K562 (cell line): ENCODE data around the gene PTPN1. TPM values are rescaled to one million over a fixed set of nuclear protein-coding genes. Genes with fewer than 3 reads are reported as not detected.

Experiments used
- BACH1 ChIP-seq: fragments of 200-800 bp; sonication (Bioruptor generic); IDR thresholded peaks from 2 replicates; pipeline ENCODE4 v1.6.1; 2016; ENCODE audit warnings: missing genetic modification characterization, missing compliant biosample characterization
- BRCA1 ChIP-seq, 2 experiments: fragments of 450-650 bp in 1 of 2; sonication (generic) in 1 of 2; formaldehyde crosslinking in 1 of 2; IDR thresholded peaks; 2 replicates each; pipeline versions ENCODE4 v1.5.0 to v1.6.1; 2017 to 2020; ENCODE audit warnings: mild to moderate bottlenecking in 1 of 2, missing genetic modification reagents in 1 of 2
- ETV6 ChIP-seq, 3 experiments: fragments of 150-350 bp in 1 of 3; sonication (generic) in 1 of 3; formaldehyde crosslinking in 1 of 3; IDR thresholded peaks; 2 replicates each; pipeline versions ENCODE4 v1.6.1 to v1.8.0; 2014 to 2022; ENCODE audit warnings: borderline replicate concordance in 2 of 3, low read depth in 2 of 3, antibody characterized with exemption in 1 of 3, low read length in 1 of 3, mild to moderate bottlenecking in 1 of 3, missing genetic modification reagents in 1 of 3
- KLF10 ChIP-seq: fragments of 250-450 bp; sonication (Bioruptor Pico); IDR thresholded peaks from 2 replicates; pipeline ENCODE4 v1.6.1; 2021; ENCODE audit warnings: matching md5 sums
- MCM7 ChIP-seq, 2 experiments: fragments of 450-650 bp; IDR thresholded peaks; 2 replicates each; pipeline ENCODE4 v1.6.1; 2016 to 2018
- SMAD1 ChIP-seq: fragments of 150-350 bp; IDR thresholded peaks from 2 replicates; pipeline ENCODE4 v1.6.1; 2014; ENCODE audit warnings: low read length, low read depth; ENCODE audit not compliant: partially characterized antibody
- SMARCA4 ChIP-seq: fragments of 450-650 bp; IDR thresholded peaks from 2 replicates; pipeline ENCODE4 v1.6.1; 2016
- SMC3 ChIP-seq: conservative IDR thresholded peaks from 2 replicates; pipeline ENCODE4 v1.6.1; 2011; ENCODE audit warnings: low read depth, low read length, improper control_type of control experiment; ENCODE audit not compliant: insufficient read depth
- TEAD1 ChIP-seq, 2 experiments: fragments of 450-650 bp in 1 of 2; sonication (generic) in 1 of 2; formaldehyde crosslinking; IDR thresholded peaks; 2 replicates each; pipeline versions ENCODE4 v1.4.0 to v1.8.0; 2020 to 2022; ENCODE audit warnings: mild to moderate bottlenecking in 2 of 2, missing genetic modification reagents in 1 of 2
- U2AF2 ChIP-seq: fragments of 200-400 bp; formaldehyde crosslinking; optimal IDR thresholded peaks from 2 replicates; pipeline ENCODE3; 2017; ENCODE audit warnings: low read depth, mild to moderate bottlenecking, low read length
- ZKSCAN3 ChIP-seq: fragments of 250-450 bp; sonication (Bioruptor Pico); IDR thresholded peaks from 2 replicates; pipeline ENCODE4 v1.4.0; 2020
- ZNF165 ChIP-seq: fragments of 250-450 bp; sonication (Bioruptor Pico); IDR thresholded peaks from 2 replicates; pipeline ENCODE4 v1.4.0; 2020; ENCODE audit warnings: borderline replicate concordance
- ZNF408 ChIP-seq: fragments of 250-450 bp; sonication (Bioruptor Pico); IDR thresholded peaks from 2 replicates; pipeline ENCODE4 v1.4.0; 2020; ENCODE audit warnings: low read depth, mild to moderate bottlenecking, moderate library complexity
- ZNF444 ChIP-seq: fragments of 250-450 bp; sonication (Bioruptor Pico); IDR thresholded peaks from 2 replicates; pipeline ENCODE4 v1.4.0; 2020; ENCODE audit warnings: mild to moderate bottlenecking, moderate library complexity
- polyA plus RNA-seq, 8 experiments: library from polyadenylated mRNA; depleted of rRNA in 4 of 8; stranded (reverse) in 5 of 8; unstranded in 3 of 8; fragments of >200 nt; fragmentation: Nextera tagmentation in 2 of 8; fragmentation: Illumina TruSeq in 1 of 8; extraction: Ambion mirVana in 2 of 8; extraction: Trizol in 1 of 8; gene quantifications; 2 replicates each; pipeline versions ENCODE4 v1.2.1 to v1.2.3, GENCODE V29; 2011 to 2014; ENCODE audit warnings: inconsistent platforms in 1 of 8, missing spikeins in 1 of 8
- total RNA-seq, 7 experiments: library from RNA; depleted of rRNA in 6 of 7; stranded (reverse); fragments of >200 nt in 6 of 7; fragmentation: Illumina TruSeq in 2 of 7; extraction: Trizol in 2 of 7; gene quantifications; 2 replicates each; pipeline versions ENCODE4 v1.2.1 to v1.2.3, GENCODE V29; 2011 to 2021; ENCODE audit warnings: low replicate concordance in 1 of 7
- TF ChIP-seq, protein P1 (sequence below), 2 experiments: fragments of 150-350 bp in 1 of 2; IDR thresholded peaks; 2 replicates each; pipeline ENCODE4 v1.6.1; 2012 to 2016; ENCODE audit warnings: low read depth in 2 of 2, low read length in 2 of 2, mild to moderate bottlenecking in 1 of 2, moderate library complexity in 1 of 2
- TF ChIP-seq, protein P2 (sequence below): sonication (generic); formaldehyde crosslinking; IDR thresholded peaks from 2 replicates; pipeline ENCODE4 v1.8.0; 2022; ENCODE audit warnings: mild to moderate bottlenecking, low read depth, missing genetic modification reagents
- TF ChIP-seq, protein P3 (sequence below): fragments of 450-650 bp; IDR thresholded peaks from 2 replicates; pipeline ENCODE4 v1.6.1; 2017; ENCODE audit warnings: antibody characterized with exemption, mild to moderate bottlenecking
- TF ChIP-seq, protein P4 (sequence below): sonication (generic); formaldehyde crosslinking; IDR thresholded peaks from 2 replicates; pipeline ENCODE4 v1.5.0; 2020; ENCODE audit warnings: missing genetic modification reagents

The PTPN1 gene
- total and polyA plus RNA-seq, 9 of the 15 experiments (the other 6 are each of a cell fraction or from before 2014, with no cell fraction given) = 11.0 to 85.3 (median 54.0) TPM

DNA sequence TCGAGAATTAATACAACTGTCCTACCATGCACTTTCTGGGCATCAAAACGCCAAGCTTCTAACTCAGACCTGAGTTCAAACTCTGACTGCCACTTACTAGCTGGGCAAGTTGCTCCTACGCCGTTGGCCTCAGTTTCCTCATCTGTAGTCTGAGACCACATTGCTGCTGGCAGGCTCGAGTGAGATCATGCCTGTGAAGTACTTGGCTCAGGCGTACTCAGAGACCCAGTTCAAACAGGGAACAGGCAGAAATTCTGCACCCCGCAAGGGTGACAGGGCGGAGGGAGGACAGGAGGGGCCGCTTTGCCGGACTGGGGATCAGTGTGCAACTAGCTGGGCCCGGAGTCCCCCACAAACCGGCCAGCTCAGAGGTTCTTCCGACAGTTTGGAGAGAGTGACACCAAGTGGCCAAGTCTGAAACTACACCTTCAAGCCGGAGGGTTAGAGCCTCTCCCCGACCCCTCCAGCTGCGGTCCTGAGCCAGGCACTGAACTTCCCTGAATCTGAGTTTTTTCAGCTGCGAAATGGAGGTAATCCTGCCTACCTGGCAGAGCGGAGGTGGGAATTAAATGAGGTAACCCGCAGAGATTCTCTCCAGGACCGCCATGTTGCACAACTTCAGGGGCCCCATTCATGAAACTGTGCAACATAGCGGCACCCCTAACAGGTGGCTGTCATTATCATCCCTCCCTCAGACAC is 46.0 kb upstream of the PTPN1 start (continued):
- TF ChIP-seq SMC3 = peak; percentile 78
- no peak for TF ChIP-seq SMAD1
- TF ChIP-seq SMARCA4 = no peak
- TF ChIP-seq, protein P1, sequence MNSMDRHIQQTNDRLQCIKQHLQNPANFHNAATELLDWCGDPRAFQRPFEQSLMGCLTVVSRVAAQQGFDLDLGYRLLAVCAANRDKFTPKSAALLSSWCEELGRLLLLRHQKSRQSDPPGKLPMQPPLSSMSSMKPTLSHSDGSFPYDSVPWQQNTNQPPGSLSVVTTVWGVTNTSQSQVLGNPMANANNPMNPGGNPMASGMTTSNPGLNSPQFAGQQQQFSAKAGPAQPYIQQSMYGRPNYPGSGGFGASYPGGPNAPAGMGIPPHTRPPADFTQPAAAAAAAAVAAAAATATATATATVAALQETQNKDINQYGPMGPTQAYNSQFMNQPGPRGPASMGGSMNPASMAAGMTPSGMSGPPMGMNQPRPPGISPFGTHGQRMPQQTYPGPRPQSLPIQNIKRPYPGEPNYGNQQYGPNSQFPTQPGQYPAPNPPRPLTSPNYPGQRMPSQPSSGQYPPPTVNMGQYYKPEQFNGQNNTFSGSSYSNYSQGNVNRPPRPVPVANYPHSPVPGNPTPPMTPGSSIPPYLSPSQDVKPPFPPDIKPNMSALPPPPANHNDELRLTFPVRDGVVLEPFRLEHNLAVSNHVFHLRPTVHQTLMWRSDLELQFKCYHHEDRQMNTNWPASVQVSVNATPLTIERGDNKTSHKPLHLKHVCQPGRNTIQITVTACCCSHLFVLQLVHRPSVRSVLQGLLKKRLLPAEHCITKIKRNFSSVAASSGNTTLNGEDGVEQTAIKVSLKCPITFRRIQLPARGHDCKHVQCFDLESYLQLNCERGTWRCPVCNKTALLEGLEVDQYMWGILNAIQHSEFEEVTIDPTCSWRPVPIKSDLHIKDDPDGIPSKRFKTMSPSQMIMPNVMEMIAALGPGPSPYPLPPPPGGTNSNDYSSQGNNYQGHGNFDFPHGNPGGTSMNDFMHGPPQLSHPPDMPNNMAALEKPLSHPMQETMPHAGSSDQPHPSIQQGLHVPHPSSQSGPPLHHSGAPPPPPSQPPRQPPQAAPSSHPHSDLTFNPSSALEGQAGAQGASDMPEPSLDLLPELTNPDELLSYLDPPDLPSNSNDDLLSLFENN (IDR thresholded peaks at IDR 0.05; ENCODE audit: low read depth in 2 of 2, low read length in 2 of 2) = no peak
- no peak for TF ChIP-seq KLF10 (CRISPR knock-in tag)
- TF ChIP-seq, protein P2, sequence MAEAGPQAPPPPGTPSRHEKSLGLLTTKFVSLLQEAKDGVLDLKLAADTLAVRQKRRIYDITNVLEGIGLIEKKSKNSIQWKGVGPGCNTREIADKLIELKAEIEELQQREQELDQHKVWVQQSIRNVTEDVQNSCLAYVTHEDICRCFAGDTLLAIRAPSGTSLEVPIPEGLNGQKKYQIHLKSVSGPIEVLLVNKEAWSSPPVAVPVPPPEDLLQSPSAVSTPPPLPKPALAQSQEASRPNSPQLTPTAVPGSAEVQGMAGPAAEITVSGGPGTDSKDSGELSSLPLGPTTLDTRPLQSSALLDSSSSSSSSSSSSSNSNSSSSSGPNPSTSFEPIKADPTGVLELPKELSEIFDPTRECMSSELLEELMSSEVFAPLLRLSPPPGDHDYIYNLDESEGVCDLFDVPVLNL = no peak
- TF ChIP-seq BRCA1 (IDR thresholded peaks at IDR 0.05) = no peak
- TF ChIP-seq BRCA1 (CRISPR knock-in tag; IDR thresholded peaks at IDR 0.05) = no peak
- no peak; a peak in 1 of 4 replicates for TF ChIP-seq TEAD1 (CRISPR knock-in tag; IDR thresholded peaks at IDR 0.05)
- no peak for TF ChIP-seq ZKSCAN3 (CRISPR knock-in tag)
- TF ChIP-seq, protein P3, sequence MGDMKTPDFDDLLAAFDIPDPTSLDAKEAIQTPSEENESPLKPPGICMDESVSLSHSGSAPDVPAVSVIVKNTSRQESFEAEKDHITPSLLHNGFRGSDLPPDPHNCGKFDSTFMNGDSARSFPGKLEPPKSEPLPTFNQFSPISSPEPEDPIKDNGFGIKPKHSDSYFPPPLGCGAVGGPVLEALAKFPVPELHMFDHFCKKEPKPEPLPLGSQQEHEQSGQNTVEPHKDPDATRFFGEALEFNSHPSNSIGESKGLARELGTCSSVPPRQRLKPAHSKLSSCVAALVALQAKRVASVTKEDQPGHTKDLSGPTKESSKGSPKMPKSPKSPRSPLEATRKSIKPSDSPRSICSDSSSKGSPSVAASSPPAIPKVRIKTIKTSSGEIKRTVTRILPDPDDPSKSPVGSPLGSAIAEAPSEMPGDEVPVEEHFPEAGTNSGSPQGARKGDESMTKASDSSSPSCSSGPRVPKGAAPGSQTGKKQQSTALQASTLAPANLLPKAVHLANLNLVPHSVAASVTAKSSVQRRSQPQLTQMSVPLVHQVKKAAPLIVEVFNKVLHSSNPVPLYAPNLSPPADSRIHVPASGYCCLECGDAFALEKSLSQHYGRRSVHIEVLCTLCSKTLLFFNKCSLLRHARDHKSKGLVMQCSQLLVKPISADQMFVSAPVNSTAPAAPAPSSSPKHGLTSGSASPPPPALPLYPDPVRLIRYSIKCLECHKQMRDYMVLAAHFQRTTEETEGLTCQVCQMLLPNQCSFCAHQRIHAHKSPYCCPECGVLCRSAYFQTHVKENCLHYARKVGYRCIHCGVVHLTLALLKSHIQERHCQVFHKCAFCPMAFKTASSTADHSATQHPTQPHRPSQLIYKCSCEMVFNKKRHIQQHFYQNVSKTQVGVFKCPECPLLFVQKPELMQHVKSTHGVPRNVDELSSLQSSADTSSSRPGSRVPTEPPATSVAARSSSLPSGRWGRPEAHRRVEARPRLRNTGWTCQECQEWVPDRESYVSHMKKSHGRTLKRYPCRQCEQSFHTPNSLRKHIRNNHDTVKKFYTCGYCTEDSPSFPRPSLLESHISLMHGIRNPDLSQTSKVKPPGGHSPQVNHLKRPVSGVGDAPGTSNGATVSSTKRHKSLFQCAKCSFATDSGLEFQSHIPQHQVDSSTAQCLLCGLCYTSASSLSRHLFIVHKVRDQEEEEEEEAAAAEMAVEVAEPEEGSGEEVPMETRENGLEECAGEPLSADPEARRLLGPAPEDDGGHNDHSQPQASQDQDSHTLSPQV = no peak
- TF ChIP-seq U2AF2 = no peak
- TF ChIP-seq MCM7 (IDR thresholded peaks at IDR 0.05) = no peak
- TF ChIP-seq, protein P4, sequence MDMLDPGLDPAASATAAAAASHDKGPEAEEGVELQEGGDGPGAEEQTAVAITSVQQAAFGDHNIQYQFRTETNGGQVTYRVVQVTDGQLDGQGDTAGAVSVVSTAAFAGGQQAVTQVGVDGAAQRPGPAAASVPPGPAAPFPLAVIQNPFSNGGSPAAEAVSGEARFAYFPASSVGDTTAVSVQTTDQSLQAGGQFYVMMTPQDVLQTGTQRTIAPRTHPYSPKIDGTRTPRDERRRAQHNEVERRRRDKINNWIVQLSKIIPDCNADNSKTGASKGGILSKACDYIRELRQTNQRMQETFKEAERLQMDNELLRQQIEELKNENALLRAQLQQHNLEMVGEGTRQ (CRISPR knock-in tag) = no peak
- TF ChIP-seq ZNF408 (CRISPR knock-in tag) = no peak
- TF ChIP-seq ETV6 (IDR thresholded peaks at IDR 0.05; ENCODE audit: borderline replicate concordance in 1 of 2, low read depth in 2 of 2, low read length in 1 of 2) = no peak
- no peak for TF ChIP-seq ETV6 (CRISPR knock-in tag; IDR thresholded peaks at IDR 0.05; ENCODE audit: borderline replicate concordance)
- TF ChIP-seq ZNF165 (CRISPR knock-in tag) = no peak
- no peak for TF ChIP-seq BACH1
- TF ChIP-seq ZNF444 (CRISPR knock-in tag) = no peak
